ENCODE results near the gene RAB11A.
"Not testable (repeated sequence)": the region's sequence is repeated elsewhere in the genome, so short reads cannot be mapped to it uniquely, and the experiment has no call there.

The RAB11A gene

DNA sequence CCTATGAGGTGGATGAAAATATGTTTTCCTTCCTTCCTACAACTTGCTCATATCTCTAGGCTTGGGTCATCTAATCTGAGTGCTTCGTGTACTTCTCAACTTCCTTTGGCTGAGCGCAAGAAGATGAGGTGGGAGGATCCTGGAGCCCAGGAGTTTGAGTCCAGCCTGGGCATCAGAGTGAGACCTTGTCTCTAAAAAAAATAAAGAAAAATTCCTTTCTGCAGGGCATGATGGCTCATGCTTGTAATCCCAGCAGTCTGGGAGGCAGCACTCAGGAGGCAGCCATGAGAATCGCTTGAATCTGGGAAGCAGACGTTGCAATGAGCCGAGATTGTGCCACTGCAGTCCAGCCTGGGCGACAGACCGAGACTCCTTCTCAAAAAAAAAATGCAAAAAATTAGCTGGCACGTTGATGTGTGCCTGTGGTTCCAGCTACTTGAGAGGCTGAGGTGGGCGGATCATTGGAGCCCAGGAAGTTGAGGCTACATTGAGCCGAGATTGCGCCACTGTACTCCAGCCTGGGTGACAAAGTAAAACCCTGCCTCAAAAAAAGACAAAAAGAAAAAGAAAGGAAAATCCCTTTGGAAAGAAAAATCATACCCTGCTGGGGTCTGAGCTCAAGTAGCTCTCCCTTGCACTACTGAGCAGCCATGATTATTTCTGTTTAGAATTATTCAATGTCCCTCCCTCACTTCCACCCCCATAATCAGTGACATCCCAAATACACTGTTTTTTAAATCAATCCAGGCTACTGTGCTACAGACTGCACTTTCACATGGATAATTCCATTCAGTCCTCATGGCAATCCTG is 28.0 kb upstream of the RAB11A start:
- no peak for DNase-seq (ENCODE audit: low spot score)
- FAIRE-seq: no peak

- no peak for DNase-seq (ENCODE audit: low spot score)
- FAIRE-seq: no peak
Observed at GRCh38 chr15:65845826-65846519, 23.3 kb upstream of the RAB11A start.

DNA sequence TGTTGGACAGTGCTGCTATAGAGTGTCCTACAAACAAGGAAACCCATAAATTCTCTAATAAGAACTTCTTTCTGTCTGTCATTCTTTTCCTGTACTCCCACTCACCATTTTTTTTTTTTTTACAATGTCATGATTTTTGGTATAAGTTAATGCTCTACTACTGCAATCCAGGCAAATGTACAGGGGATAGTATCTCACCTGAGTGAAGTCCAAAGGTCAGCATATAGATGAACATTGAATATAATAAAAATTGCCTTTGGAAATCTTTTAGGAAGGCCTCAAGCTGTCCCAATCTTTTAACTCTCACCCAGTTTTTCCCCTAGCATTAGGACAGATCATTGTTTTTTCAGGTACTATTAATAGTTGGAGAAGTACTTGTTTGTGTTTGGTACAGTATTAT is 21.3 kb upstream of the RAB11A start:
- DNase-seq (ENCODE audit: low spot score): no peak
- no peak for FAIRE-seq

DNA sequence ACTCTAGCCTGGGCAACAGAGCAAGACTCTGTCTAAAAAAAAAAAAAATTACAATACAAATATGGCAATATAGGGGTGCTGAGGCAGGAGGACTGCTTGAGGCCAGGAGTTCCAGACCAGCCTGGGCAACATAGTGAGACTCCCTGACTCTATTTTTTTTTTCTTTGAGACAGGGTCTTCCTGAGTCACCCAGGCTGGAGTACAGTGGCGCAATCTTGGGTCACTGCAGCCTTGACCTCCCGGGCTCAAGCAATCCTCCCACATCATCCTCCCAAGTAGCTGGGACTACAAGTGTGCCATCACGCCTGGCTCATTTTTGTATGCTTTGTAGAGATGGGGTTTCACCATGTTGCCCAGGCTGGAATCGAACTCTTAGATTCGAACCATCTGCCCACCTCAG is 17.3 kb upstream of the RAB11A start:
- DNase-seq (ENCODE audit: low spot score) (no peak), FAIRE-seq (no peak)

DNA sequence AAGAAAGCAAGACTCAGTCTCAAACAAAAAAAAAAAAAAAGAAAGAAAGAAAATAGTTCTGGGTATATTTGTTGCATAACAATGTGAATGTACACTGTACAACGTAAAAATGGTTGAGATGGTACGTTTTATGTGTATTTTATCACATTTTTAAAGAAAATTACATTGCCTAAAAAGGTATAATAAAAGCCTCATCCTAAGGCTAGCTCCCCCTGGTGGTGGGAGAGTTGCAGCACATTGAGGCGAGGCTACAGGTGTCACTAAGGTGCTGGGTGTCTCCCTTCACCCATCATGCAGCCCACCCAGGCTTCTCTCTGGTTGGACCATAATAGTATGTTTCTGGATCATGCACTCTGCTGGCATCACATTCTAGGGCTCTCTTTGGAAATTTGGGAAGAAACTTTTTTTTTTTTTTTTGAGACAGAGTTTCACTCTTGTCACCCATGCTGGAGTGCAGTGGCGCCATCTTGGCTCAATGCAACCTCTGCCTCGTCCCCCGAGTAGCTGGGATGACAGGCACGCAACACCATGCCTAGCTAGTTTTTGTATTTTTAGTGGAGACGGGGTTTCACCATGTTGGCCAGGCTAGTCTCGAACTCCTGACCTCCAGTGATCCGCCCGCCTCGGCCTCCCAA is 12.4 kb upstream of the RAB11A start:
- DNase-seq (ENCODE audit: low spot score): peak; percentile 71
- FAIRE-seq: peak; percentile 46

GRCh38 chr15:65857718-65858402 is 11.4 kb upstream of the RAB11A start:
- DNase-seq (ENCODE audit: low spot score) (no peak), FAIRE-seq (no peak)

DNA sequence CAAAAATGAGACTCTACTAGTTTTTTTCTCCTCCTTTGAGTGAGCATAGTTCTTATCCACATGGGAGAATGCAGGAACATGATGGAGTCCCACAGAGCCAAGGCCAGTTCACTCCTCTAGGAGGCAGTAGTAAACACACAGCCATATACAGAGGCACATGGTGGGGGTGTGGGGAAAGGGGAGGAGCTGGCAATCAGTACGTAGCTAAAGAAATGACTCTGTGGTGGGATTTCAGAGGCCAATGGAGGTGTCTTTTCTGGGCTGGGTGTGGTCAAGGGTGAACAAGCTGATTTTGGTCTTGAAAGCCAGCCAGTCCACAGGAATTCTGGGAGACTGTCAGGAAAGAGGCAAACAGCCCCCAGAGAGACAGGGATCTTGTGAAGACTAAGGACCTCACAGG is 6.6 kb upstream of the RAB11A start:
- FAIRE-seq (no peak), DNase-seq (ENCODE audit: low spot score) (peak; percentile 65)

- FAIRE-seq: no peak
- DNase-seq (ENCODE audit: low spot score): no peak
Observed at GRCh38 chr15:65863106-65863505, 6.2 kb upstream of the RAB11A start.

DNA sequence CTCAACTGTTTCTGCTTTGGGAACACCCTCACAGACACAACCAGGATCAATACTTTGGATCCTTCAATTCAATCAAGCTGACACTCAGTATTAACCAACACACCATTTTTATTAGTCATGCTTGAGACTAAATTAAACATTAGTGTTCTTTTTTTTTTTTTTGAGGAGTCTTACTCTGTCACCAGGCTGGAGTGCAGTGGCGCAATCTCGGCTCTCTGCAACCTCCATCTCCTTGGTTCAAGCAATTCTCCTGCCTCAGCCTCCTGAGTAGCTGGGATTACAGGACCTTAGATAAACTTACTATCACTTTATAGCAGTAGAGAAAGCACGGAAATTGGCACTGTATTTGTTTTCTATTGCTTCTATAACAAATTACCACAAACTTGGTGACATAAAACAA is 2.0 kb upstream of the RAB11A start:
- DNase-seq (ENCODE audit: low spot score) (no peak), FAIRE-seq (no peak)

GRCh38 chr15:65867933-65868332 is 1.4 kb upstream of the RAB11A start:
- not testable (repeated sequence) for FAIRE-seq; DNase-seq (ENCODE audit: low spot score)

- FAIRE-seq (no peak), DNase-seq (ENCODE audit: low spot score) (no peak)
Observed at GRCh38 chr15:65868546-65869125, 655 bp upstream of the RAB11A start.

GRCh38 chr15:65869954-65870871 is 922 bp downstream of the RAB11A start:
- FAIRE-seq (peak; percentile 46), DNase-seq (ENCODE audit: low spot score) (peak; percentile 39)

DNA sequence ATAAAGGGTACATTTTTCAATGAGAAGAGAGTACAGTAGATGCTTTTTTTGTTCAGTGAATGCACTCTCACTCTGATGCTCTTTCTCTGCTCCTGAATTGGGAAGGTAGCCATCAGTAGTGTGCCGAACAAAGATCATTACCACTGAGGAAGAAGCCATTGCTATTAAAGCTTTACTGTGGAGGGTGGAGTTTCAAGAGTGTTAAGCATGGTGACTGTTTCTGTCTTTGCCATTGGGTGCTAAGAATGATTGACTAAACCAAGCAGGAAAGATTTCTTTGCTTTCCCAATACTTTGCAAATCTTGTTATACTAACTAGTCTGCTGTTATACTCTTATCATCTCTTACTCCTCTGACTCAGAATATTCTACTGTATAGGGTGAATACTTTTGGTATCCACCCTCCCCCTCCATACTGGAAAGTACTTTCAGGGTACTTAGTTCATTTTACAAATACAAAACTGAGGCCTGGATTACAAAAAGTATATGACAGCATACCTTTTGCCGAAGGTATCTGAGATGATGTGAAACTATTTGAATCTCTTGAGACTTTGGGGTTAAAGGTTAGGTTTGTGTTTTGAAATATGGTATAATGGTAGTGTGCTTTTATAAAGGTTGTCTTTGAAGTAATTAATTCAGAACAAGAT is 1.7 kb downstream of the RAB11A start:
- FAIRE-seq (no peak), DNase-seq (ENCODE audit: low spot score) (peak; percentile 25)

- not testable (repeated sequence) for FAIRE-seq; DNase-seq (ENCODE audit: low spot score)
Observed at GRCh38 chr15:65871886-65872285, 2.6 kb downstream of the RAB11A start.

GRCh38 chr15:65872596-65872995 is 3.3 kb downstream of the RAB11A start:
- not testable (repeated sequence) for DNase-seq (ENCODE audit: low spot score); FAIRE-seq

DNA sequence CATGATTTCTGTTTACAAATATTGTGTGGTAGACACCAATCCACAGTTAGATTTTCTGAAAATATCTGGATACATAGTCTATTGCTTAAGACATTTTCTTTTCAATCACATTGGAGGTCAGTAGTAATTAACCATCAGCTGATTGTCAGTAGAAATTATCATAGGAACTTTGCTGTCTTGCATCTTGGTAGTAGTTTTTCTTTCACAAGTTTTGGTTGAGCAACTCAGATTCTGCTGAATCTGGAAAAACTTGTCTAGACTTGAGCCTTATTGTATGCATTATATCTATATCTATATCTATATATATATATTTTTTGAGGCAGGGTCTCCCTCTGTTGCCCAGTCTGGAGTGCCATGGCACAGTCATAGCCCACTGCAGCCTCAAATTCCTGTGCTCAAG is 4.0 kb downstream of the RAB11A start:
- DNase-seq (ENCODE audit: low spot score): no peak
- FAIRE-seq: no peak

DNA sequence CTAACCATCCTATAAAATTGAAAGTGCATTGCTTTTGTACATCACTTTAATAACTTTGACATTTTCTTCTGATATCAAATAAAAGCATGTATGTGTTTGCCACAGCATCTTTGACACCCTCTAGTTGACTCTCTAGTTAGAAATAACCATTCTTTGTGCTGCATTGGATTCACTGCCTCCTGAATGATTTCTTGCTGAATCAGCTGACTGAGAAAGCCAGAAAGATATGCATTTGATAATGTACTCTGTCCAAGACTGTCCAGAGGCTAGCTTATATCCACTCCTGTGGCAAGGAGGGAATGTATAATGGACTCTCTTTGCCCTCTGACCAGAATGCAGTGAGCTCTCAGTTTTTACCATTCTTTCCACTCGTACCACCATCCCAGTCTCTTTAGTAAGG is 6.2 kb downstream of the RAB11A start:
- DNase-seq (ENCODE audit: low spot score): no peak
- no peak for FAIRE-seq

- FAIRE-seq (no peak), DNase-seq (ENCODE audit: low spot score) (no peak)
Observed at GRCh38 chr15:65877749-65878148, 8.5 kb downstream of the RAB11A start.

GRCh38 chr15:65881766-65882434 is 12.6 kb downstream of the RAB11A start:
- DNase-seq (ENCODE audit: low spot score) (no peak), FAIRE-seq (no peak)
